GM06990 (cell line): ENCODE results near the gene NAV2.

ENCODE experiments used
- DNase-seq: peaks from one replicate; pipeline ENCODE4 v3.0.0-alpha.2; 2011; ENCODE audit not compliant: insufficient read length; ENCODE audit errors: extremely low read depth
- H3K27me3 ChIP-seq: replicated peaks from 2 replicates; pipeline ENCODE4 v1.6.0; 2011; ENCODE audit warnings: low read length; ENCODE audit not compliant: control insufficient read depth, insufficient read depth
- H3K36me3 ChIP-seq: 2 replicates; pipeline ENCODE4 v1.5.1; 2011; ENCODE audit warnings: low read length; ENCODE audit not compliant: control insufficient read depth, insufficient read depth
- H3K4me3 ChIP-seq: replicated peaks from 2 replicates; pipeline ENCODE4 v1.5.1; 2011; ENCODE audit warnings: low read depth, mild to moderate bottlenecking, control low read depth, low read length
- CTCF ChIP-seq: IDR thresholded peaks from 2 replicates; pipeline ENCODE4 v1.5.1; 2011; ENCODE audit warnings: low read length, control low read depth, mild to moderate bottlenecking, inconsistent platforms; ENCODE audit not compliant: insufficient read depth, poor library complexity, severe bottlenecking

Gene NAV2

GRCh38 chr11:19821993-19822392 is 109.4 kb downstream of the NAV2 start:
- Histone ChIP-seq H3K4me3 (no peak overlapping the region), H3K36me3 (no peaks in the 10 kb centered on the region), H3K27me3 (no peaks in the 10 kb centered on the region)
- TF ChIP-seq CTCF, result no peak
- DNase-seq, result no peak

- no peak for DNase-seq
These were observed 109.9 kb downstream of the NAV2 start for GRCh38 chr11:19822531-19822930.

GRCh38 chr11:19826606-19827005 is 114.0 kb downstream of the NAV2 start:
- DNase-seq, result no peak
- H3K36me3 ChIP-seq, result no peaks in the 10 kb centered on the region
- no peak overlapping the region for H3K4me3 ChIP-seq
- no peaks in the 10 kb centered on the region for H3K27me3 ChIP-seq
- no peak for TF ChIP-seq CTCF

More at GRCh38 chr11:19822531-19822930, 109.9 kb downstream of the NAV2 start:
- TF ChIP-seq CTCF, result no peak
- H3K4me3 ChIP-seq, result no peak overlapping the region
- no peaks in the 10 kb centered on the region for H3K36me3 ChIP-seq
- H3K27me3 ChIP-seq, result no peaks in the 10 kb centered on the region

GRCh38 chr11:19827399-19828135 is 114.9 kb downstream of the NAV2 start:
- H3K4me3 ChIP-seq, result no peak overlapping the region
- no peak for DNase-seq
- H3K36me3 ChIP-seq, result no peaks in the 10 kb centered on the region
- TF ChIP-seq CTCF, result no peak
- H3K27me3 ChIP-seq, result no peaks in the 10 kb centered on the region

- H3K4me3 ChIP-seq, result no peak overlapping the region
- no peaks in the 10 kb centered on the region for H3K27me3 ChIP-seq
- no peaks in the 10 kb centered on the region for H3K36me3 ChIP-seq
- DNase-seq, result peak; percentile 15
- no peak for TF ChIP-seq CTCF
These were observed 115.9 kb downstream of the NAV2 start for GRCh38 chr11:19828382-19829108.
